Heart left ventricle (tissue), 13 donors: ENCODE results near the gene SH3BP1.

ENCODE experiments used
- POLR2A ChIP-seq, 2 donors: fragments of 450-650 bp; IDR thresholded peaks; one replicate each; pipeline ENCODE4 v1.6.1; 2017; ENCODE audit warnings: antibody characterized with exemption in 2 of 2, mild to moderate bottlenecking in 2 of 2, moderate library complexity in 2 of 2
- TF ChIP-seq, protein P1 (sequence below), 12 donors: fragments of 200-600 bp; sonication (generic) in 4 of 12; IDR thresholded peaks; one replicate each; pipeline versions ENCODE4 v1.5.0 to v1.8.0; 2018 to 2022; ENCODE audit warnings: antibody characterized with exemption in 12 of 12, mild to moderate bottlenecking in 5 of 12
- donor health status: ischemic (EF 13 %, LVEDD 7.1; RV severe dilation, severe dysfunction).
- donor health status: DM: no; HTN: yes; CAD: no.
- donor health status: DM: no; HTN: no; CAD: no.
- donor health status: ischemic (EF 25% LVEDD 6.9; RV normal size, moderate dysfunction).
- donor health status: ischemic (EF 25% LVEDD 5.7; RV mildly dilated, moderate dysfunction).
- donor health status: ischemic (EF 35%, LVEDD 5.7; RV mildly dilated, moderate dysfunction).
- donor health status: nonischemic (EF 11% LVEDD 7.7; RV severe dilation, severe dysfunction).
- donor health status: DM: yes; HTN: yes; CAD: no.
- donor health status: PGD.
- donor health status: ischemic (EF 29% LVEDD 5.4; RV normal size, mild dysfunction).
- donor health status: nonischemic (EF 23%, LVEDD 6.1; RV moderate dilation, normal function).

DNA sequence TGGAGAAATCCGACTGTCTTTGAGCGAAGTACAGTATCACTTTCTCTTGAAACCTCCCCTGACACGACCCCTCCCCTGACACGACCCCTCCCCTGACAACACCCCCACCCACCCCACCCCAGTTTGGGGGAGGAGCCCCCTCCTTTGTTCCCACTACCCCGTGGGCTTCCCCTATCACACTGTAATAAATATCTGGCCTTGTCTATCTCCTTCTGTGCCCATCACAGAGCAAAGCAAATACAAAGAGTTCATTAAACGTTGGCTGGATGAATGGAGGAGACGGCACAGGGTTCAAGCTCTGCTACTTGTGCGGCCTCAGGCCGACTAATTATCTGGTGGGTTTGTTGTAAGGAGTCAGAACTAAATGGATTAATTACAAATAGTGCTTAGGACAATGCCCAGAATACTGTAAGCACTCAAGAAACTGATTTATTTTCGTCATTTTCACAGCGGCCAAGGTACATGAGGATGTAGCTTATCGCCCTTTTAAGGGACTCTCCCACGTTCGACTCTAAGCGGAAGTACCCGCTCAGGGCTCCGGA, 31.5 kb upstream of the SH3BP1 start:
- TF ChIP-seq POLR2A (IDR thresholded peaks at IDR 0.05), result no peak
- TF ChIP-seq, protein P1, sequence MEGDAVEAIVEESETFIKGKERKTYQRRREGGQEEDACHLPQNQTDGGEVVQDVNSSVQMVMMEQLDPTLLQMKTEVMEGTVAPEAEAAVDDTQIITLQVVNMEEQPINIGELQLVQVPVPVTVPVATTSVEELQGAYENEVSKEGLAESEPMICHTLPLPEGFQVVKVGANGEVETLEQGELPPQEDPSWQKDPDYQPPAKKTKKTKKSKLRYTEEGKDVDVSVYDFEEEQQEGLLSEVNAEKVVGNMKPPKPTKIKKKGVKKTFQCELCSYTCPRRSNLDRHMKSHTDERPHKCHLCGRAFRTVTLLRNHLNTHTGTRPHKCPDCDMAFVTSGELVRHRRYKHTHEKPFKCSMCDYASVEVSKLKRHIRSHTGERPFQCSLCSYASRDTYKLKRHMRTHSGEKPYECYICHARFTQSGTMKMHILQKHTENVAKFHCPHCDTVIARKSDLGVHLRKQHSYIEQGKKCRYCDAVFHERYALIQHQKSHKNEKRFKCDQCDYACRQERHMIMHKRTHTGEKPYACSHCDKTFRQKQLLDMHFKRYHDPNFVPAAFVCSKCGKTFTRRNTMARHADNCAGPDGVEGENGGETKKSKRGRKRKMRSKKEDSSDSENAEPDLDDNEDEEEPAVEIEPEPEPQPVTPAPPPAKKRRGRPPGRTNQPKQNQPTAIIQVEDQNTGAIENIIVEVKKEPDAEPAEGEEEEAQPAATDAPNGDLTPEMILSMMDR (IDR thresholded peaks at IDR 0.05), result no peak
